Neural progenitor cell (in vitro differentiated cells): Measurements from ENCODE around the gene ASTN2.

Source experiments
- CTCF ChIP-seq: fragments of 200-600 bp; sonication (generic); IDR thresholded peaks from 2 replicates; pipeline ENCODE4 v1.5.1; 2017; ENCODE audit warnings: antibody characterized with exemption, mild to moderate bottlenecking
- EZH2 ChIP-seq: fragments of 200-600 bp; sonication (generic); IDR thresholded peaks from 2 replicates; pipeline ENCODE4 v1.6.1; 2017; ENCODE audit warnings: antibody characterized with exemption, mild to moderate bottlenecking, moderate library complexity

- no peak for TF ChIP-seq CTCF
- TF ChIP-seq EZH2, result no peak
Observed at GRCh38 chr9:117458066-117458465, 43.2 kb upstream of the ASTN2 start.
